ENCODE measurements around the gene RAB41.

- TF ChIP-seq CTCF (IDR thresholded peaks at IDR 0.05) (no peak), POLR2A (IDR thresholded peaks at IDR 0.05) (no peak)
Observed at GRCh38 chrX:70292788-70293187, 10.8 kb downstream of the RAB41 start.

Measured in prostate gland (tissue), 2 donors.